HUDEP-2 (cell line): ENCODE data around the gene SIRPA.

Source experiments
- DNase-seq, 76 experiments: peaks; one replicate each; lab custom pipeline; 2025; ENCODE audit not compliant: unreplicated experiment in 76 of 76; lab: John Stamatoyannopoulos, UW

The SIRPA gene

GRCh38 chr20:1975291-1975690 is 80.1 kb downstream of the SIRPA start:
- DNase-seq, result no peak

- no peak for DNase-seq
Measured at GRCh38 chr20:1979106-1979778, 84.0 kb downstream of the SIRPA start.

- no peak for DNase-seq
Measured at GRCh38 chr20:1982686-1983085, 87.5 kb downstream of the SIRPA start.

GRCh38 chr20:1983301-1983700 is 88.1 kb downstream of the SIRPA start:
- no peak for DNase-seq

GRCh38 chr20:1987826-1988225 is 92.6 kb downstream of the SIRPA start:
- no peak for DNase-seq
